Measurements from ENCODE around the gene SPTSSA.
A peak's percentile ranks its signal among the peaks of the same experiment; 100 is the strongest.
"Not testable (repeated sequence)": the region's sequence is repeated elsewhere in the genome, so short reads cannot be mapped to it uniquely, and the experiment has no call there.

The SPTSSA gene

DNA sequence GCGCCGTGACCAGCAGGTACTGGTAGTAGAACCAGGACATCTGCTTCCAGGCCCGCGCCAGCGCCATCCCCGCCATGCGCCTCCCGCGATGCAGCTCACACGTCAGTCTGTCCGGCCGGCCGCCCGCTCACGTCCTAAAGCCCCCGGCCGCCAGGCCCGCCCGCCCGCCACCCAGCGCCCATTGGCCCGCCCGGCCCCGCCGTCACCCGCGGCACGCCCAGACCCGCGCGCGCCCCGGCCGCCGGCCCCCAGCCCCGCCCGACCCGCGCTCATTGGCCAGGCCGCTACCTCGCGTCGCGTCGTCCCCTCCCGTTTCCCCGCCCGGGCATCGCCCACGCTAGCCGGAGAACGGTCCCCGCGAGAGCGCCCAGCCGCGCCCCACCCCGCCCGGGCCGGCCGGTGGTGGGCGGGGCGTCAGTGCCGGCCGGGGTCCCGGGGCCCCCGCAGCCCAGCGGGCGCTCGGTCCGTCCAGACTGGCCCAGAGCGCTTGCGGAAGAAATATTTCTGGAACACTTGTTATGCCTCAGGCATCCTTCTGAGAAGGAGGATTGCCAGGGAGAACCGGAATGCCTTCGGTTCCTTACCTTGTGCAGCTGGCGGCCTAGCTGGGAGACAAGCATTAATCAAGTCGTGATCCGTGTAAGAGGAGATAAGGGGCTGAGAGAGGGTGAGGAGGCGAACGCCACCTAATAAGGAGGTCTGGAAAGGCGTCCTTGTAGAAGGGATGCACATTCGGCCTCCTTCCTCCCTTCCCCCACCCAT is at the start of gene SPTSSA:
TSS of gene SPTSSA (minus strand) at position 109 of the 762 bp plus-strand sequence. CDS start at position 76, 33 bp downstream.
- DNase-seq, result peak; percentile 92

GRCh38 chr14:34507884-34508283 is 45.8 kb upstream of the SPTSSA start:
- no peak for DNase-seq

DNA sequence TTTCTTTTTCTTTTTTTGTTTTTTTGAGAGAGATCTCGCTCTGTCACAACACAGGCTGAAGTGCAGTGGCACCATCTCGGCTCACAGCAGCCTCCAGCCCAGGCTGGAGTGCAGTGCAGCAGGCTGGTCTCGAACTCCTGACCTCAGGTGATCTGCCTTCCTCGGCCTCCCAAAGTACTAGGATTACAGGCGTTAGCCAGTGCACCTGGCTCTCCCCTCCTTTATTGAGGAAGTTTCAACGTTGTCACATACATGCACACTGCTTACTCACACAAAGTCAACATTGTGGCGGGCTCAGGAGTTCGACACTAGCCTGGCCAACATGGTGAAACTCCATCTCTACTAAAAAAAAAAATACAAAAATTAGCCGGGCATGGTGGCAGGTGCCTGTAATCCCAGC is 45.4 kb upstream of the SPTSSA start:
- DNase-seq, result no peak

DNA sequence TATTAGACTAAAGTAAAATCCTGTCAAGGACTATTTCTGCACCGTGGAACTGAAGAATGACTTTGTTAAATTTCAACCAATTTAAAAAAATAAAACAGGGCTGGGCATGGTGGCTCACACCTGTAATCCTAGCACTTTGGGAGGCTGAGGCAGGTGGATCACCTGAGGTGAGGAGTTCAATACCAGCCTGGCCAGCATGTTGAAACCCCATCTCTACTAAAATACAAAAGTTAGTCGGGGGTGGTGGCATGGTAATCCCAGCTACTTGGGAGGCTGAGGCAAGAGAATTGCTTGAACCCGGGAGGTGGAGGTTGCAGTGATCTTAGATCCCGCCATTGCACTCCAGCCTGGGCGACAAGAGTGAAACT is 43.1 kb upstream of the SPTSSA start:
- not testable (repeated sequence) for DNase-seq

- not testable (repeated sequence) for DNase-seq
Observed at GRCh38 chr14:34504027-34504426, 42.0 kb upstream of the SPTSSA start.

- peak; percentile 68 for DNase-seq
Observed at GRCh38 chr14:34502545-34503225, 40.6 kb upstream of the SPTSSA start.

DNA sequence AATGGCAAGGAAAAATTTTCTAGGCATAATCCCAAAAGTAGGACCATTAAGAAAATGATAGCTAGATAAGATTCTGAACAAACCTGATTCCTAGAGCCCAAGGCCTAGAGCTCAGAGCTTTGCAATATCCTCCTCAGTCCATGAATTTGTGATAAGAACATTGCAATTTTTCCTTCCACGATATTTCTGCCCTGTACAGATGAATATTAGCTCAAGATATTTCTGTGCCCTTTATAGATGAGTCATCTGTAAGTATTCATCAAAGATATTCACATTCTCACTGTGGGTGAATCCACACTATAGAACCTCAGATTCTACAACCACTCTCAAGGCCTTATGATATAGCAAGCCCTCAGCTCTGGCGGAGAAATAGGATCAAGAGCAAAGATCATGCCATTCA is 40.0 kb upstream of the SPTSSA start:
- DNase-seq, result peak; percentile 23

DNA sequence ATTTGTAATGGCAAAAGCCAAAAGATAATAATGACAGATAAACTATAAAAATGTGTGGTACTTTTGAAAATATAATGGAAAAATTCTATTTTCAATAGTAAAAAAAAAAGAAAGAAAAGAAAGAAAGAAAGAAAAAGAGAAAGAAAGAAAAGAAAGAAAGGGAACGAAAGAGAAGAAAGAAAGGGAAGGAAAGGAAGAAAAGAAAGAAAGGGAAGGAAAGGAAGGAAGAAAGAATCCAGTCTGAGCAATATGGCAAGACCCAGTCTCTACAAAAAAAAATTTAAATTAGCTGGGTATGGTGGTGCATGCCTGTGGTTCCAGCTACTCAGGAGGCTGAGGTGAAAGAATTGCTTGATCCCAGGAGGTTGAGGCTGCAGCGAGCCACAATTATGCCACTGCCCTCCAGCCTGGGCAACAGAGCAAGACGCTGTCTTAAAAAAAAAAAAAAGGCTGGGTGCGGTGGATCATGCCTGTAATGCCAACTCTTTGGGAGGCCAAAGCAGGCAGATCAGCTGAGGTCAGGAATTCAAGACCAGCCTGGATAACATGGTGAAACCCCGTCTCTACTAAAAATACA is 39.1 kb upstream of the SPTSSA start:
- no peak for DNase-seq

- DNase-seq, result no peak
Observed at GRCh38 chr14:34498684-34499412, 36.8 kb upstream of the SPTSSA start.

- peak; percentile 98 for DNase-seq
Observed at GRCh38 chr14:34496679-34497513, 34.9 kb upstream of the SPTSSA start.

- DNase-seq, result no peak
Observed at GRCh38 chr14:34496007-34496678, 34.1 kb upstream of the SPTSSA start.

DNA sequence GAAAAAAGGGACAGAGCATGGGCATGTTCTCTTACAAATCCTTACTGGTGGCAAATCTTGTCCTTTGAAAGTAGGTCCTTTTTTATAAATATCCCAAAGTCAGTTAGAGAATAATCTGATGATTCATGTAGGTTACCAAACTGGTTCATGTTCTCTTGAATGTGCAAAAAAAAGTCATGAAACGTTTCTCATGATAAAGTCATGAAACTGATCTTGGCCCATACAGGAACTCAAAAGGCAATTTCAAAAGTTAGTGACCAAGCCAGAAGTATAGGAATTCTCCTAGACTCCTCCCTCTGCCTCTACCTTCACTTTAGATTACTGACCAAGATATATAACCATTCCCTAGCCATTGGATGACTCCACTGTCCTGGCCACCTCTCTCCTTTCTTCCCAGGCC is 27.3 kb upstream of the SPTSSA start:
- DNase-seq, result no peak

GRCh38 chr14:34488528-34488927 is 26.5 kb upstream of the SPTSSA start:
- DNase-seq, result no peak

DNA sequence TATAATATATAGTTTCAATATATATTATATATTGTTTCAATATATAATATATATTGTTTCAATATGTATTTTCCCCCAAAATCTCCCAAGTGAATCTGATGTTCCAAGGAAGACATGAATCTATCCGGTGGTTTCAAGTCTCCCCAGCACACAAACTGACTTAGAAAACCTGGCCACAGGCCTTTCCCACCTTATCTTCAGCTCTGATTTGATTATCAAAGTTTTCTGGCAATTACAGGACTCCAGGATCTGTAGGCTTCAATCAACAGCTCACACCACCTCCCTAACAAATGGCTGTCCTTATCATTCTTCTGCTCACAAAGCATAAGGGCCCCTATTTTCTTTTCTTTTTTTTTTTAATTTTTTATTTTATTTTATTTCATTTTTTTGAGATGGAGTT is 22.7 kb upstream of the SPTSSA start:
- DNase-seq, result no peak

DNA sequence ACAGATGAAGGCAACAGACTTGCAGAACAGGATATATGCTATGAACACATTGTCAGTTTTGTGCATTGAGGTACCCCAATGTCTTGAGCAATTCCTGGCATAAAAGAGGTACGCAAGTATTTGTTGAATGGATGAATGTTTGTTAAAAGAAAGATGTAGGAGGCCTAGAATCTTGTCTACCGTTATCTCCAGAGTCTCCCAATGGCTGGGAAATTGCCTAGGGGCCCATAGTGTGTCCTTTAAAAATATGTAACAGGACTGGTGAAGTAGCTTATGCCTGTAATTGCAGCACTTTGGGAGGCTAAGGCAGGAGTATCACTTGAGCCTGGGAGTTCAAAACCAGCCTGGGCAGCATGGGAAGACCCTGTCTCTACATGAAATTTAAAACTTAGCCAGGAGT is 20.4 kb upstream of the SPTSSA start:
- no peak for DNase-seq

DNA sequence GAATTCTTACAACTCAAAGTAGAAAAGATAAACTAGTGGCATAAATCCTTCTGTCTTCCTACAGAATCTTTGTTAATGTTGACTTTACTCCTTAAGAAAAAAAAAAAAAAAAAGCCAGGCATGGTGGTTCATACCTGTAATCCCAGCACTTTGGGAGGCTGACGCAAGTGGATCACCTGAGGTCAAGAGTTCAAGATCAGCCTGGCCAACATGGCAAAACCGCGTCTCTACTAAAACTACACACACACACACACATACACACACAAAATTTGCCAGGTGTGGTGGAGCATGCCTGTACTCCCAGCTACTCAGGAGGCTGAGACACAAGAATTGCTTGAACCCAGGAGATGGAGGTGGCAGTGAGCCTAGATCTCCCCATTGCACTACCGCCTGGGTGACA is 17.7 kb upstream of the SPTSSA start:
- DNase-seq, result no peak

DNA sequence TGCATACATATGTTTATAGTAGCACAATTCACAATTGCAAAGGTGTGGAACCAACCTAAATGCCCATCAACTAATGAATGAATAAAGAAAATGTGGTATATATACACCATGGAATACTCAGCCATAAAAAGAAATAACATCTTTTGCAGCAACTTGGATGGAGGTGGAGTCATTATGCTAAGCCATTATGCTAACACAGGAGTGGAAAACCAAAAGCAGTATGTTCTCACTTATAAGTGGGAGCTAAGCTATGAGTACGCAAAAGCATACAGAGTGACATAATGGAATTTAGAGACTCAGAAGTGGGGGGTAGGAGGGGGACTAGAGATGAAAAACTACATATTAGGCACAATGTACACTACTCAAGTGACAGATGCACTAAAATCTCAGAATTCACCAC is 16.2 kb upstream of the SPTSSA start:
- DNase-seq, result no peak

GRCh38 chr14:34476036-34476435 is 14.0 kb upstream of the SPTSSA start:
- not testable (repeated sequence) for DNase-seq

GRCh38 chr14:34475163-34475562 is 13.1 kb upstream of the SPTSSA start:
- no peak for DNase-seq

- DNase-seq, result no peak
Observed at GRCh38 chr14:34474187-34474679, 12.2 kb upstream of the SPTSSA start.

DNA sequence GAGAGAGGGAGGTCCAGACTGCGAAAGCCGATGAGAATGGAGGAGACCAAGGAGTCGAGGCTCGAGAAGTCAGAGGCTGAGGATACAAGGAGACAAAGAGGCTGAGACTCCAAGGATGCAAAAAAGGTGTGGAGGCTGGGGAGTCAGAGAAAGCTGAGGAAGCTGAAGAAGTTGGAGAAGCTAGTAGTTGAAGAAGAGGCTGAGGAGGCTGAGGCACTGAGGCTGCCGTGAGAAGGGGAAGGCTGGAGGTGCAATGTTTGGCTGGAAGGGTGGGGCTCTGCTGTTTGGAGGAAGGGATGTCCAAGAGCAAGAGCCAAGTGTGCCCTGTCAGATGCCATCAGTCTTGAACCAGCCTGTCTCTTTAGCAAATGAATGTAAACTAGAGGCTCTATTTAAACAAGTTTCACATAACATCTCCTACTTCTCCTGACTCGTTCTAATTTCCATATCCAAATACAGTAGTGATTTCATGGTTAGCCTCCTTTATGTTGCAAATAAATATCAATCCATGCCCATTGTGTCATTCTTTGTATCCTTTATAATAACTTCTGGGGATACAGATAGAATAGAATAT is 10.8 kb upstream of the SPTSSA start:
- no peak for DNase-seq
